G401.6 (cell line): ENCODE data around the gene NBPF3.
"Not testable (repeated sequence)": the region's sequence is repeated elsewhere in the genome, so short reads cannot be mapped to it uniquely, and the experiment has no call there.

ENCODE experiments used
- FAIRE-seq: peaks from 2 replicates; lab custom pipeline; 2012; peaks lifted over from hg19 to GRCh38; lab: Jason Lieb, UNC

NBPF3 gene

DNA sequence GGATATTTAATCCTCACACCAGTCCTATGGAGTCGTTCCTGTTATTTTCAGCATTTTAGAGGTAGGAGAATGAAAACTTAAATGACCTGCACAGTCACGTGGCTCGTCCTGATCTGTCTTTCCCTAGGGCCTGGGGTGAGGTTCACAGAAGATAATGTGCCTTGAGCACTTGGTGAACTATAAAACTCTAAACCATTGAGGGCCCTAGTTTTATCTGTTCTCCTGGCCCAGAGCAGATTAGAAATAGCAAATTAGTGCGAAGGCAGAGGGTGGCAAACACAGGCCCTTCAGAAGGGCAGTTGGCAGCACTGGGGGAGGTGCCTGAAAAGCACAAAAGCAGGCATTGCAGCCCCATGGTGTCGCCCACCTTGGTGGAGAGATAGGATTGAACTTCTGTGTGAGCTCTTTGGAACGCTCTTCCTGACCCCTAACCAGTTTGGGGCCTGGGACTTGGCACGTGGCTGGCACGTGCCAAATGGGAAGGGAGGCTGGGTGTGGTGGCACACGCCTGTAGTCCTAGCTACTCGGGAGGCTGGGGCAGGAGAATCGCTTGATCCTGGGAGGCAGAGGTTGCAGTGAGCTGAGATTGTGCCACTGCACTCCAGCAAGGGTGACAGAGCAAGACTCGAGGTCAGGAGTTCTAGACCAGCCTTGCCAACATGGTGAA, 1.2 kb upstream of the NBPF3 start:
- not testable (repeated sequence) for FAIRE-seq

DNA sequence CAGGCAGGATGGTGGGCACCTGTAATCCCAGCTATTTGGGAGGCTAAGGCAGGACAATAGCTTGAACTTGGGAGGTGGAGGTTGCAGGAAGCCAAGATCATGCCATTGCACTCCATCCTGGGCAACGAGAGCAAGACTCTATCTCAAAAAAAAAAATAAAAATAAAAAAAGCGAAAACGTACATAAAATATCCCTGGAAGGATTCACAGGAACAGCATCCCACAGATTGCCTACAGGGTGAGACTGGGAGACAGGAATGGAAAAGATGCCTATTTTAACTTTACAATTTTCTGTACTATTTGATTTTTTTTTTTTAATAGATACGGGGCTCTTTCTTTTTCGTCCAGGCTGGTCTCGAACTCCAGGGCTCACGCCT, 604 bp upstream of the NBPF3 start:
- no peak for FAIRE-seq

DNA sequence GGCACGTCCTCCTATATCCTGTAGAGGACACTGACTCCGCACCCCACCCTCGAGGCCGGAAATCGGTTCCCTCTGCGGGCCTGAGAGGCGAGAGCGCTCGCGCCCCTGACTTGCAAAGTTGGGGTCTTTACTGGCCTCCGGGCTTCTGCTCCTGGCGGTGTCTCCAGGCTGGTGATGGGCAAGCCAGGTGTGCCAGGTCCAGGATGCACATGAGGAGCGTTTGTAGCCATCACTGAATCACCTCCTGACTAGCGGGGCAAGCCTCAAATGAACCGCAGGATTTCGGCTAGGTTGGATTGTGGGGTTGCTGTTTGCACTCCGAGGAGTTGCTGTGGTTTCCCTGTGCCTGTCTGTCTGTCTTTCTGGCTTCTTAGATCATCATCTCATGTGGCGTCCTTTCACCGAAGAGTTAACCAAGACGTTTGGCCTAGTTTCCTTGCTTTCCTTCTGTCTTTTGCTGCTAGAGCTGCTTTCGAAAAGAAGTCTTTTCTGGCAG, 741 bp downstream of the NBPF3 start:
- FAIRE-seq: not testable (repeated sequence)

DNA sequence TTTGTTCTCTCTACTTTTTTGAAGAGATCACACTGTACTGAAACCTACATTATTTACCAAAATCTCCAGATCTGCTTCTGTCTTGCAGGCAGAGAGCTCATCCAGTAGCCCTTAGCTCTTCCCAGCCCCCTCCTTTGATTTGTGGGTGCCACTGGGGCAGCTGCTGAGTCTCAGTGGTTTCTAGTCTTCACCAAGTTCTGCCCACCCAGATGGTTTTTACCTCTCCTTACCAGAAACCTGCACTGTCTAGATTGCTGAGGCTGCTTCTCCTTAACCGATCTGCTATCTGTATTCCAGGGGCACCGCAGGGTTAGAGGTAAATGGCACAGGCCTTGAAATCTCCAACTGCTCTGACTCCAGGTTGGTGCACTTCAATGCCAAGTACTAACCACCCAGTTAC, 6.7 kb downstream of the NBPF3 start:
- not testable (repeated sequence) for FAIRE-seq

DNA sequence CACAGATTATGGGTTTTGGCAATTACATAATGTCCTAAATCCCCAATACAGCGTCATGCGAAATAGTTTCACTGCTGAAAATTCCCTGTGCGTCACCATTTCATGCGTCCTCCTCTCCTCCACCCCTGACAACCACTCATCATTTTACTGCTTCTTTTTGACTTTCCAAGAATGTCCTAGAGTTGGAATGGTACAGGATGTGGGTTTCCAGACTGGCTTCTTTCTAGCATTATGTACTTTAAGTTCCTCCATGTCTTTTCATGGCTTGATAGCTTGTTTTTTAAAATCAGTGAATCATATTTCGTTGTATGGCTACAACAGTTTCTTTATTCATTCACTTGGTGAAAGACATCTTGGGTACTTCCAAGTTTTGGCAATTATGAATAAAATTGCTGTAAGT, 7.4 kb downstream of the NBPF3 start:
- no peak for FAIRE-seq

DNA sequence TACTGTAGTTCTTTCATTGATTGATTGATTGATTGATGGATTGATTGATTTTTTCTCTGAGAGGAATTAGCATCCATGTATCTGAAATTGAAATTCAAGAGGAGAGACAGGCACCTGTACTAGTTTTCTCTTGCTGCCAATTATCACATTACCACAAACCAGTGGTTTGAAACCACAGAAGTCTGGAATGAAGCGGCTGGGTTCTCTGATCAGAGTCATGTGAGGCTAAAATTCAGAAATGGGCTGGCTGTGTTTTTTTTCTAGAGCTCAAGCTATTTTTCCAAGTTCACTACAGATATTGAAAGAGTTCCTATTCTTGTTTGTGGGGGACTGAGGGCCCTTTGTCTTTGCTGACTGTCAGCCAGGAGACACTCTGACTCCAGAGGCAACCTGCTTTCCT, 10.0 kb downstream of the NBPF3 start:
- FAIRE-seq: no peak

DNA sequence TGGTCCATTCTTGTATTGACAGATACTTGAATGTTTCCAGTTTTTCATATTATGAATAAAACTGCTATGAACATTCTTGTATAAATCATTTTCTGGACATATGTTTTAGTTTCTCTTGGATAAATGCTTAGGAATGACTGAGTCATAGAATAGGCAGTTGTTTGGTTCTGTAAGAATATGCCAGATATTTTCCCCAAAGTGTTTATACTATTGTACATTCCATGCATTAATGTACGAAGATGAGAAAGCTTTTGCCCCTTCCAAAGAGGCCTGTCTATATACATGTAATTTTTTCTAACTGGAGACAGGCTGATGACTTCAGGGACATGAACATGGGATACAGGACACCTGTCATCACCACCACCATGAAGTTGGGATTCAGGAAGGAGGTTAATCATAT, 11.3 kb downstream of the NBPF3 start:
- no peak for FAIRE-seq

DNA sequence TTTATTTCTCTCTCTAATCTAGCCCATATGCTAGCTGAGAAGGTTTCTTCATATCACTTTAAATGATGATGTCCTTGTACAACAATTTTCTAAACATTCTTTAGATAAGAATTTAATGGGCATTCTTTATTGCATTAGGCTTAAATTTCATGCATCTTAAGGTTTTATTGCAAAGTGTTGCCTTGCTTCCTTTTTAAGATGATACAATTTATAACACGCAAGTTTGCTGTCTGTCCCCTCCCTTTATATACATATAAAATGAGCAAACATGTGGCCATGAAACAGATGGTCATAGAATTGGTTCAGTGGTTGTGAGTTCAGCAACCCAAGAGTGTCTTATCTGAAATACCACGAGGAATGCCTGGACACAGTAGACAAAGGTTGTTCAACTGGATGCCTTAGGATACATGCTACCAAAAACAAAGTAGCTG, 12.1 kb downstream of the NBPF3 start:
- FAIRE-seq: no peak

DNA sequence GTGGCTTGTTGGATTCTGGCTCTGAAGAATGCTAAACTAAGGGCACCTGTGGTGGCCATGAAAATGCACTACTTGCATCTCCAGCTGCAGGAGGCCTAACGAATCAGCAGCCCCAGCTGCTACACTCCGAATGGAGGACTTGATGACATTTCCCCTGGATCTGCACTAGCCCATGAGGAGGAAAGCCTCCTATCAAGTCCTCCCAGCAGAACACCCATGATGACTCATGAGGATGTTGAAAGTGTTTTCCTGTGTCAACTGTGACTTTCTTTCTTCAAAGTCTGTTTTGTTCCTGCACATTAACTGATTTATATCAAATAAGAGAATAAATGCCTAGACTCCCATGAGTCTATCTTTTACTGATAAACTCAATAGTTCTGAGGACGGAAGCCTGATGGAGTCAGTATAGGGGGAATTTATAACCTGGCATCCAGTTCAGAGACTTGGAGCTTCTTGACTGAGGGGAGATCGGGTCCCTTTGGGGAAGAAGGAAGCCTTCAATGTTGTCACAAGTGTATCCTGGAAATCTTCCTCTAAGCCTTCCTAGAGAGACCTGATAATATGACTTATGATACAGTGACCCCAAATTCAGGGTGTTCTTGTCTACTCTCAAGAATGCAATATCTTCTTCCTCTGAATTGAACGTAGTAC, 14.2 kb downstream of the NBPF3 start:
- FAIRE-seq: not testable (repeated sequence)

DNA sequence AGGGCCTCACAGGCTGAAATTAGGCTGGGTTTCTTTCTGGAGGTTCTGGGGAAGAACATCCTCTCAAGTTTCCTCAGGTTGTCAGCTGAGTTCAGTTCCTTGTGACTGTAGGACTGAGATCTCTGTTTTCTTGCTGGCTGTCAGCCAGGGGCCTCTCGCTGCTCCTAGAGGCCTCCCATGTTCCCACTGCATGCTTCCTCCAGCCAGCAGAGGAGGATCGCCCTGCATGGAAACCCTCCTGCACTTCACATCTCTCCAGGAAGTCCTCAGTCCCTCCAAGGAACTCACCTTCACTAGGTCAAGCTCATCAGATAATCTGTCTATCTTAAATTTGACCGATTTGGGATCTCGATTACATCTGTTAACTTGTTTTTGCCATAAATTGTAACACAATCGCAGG, 15.0 kb downstream of the NBPF3 start:
- not testable (repeated sequence) for FAIRE-seq

DNA sequence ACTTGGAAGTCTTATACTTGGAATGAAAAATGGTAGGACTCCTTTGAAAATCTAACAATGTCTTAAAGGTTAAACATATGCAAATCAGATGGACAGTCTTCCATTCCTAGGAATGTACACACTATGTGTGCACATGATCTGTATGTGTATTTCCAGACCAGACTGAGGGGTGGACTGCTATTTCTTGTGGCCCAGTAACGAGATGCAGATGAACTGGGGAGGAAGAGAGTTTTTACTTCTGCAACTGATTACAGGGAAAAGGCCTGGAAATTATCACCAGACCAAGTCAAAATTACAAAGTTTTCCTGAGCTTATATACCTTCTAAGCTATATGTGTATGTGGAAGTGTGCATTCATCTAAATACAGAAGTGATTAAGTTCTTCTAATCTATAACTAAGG, 17.7 kb downstream of the NBPF3 start:
- no peak for FAIRE-seq

DNA sequence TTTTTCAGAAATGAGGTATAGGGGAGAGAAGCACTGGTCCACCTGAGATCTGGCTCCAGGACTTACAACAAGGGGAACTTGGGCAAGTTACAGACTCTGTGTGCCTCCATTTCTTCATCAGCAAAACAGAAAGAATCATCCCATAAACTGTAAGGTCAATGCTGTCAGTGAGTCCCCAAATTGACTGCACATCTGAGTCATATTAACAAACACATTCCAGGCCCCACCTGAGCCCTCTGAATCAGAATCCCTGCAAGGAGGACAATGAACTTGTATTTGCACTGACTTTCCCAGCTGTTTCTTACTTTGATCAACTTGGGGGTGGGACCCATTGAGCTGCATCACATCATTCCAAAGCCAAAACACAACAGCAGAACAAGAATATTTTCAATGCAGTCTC, 25.2 kb downstream of the NBPF3 start:
- FAIRE-seq: not testable (repeated sequence)

DNA sequence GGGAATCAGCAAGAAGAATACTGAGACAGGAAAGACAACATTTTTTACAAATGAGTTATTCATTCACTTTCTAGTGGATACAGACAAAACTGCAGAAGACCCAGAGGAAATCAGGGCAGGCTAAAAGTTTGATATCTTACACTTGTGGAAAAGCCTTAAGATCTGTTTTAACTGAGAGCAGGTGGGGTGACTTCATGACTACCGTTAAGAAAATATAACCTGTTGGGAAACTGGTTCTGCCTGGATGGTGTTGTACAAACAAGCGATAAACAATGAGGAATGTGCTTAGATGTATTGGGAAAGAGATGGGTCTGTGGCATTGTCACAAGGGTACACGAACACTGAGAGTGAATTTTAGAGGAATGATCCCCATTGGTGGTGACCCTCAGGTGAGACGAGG, 28.0 kb downstream of the NBPF3 start:
- not testable (repeated sequence) for FAIRE-seq

DNA sequence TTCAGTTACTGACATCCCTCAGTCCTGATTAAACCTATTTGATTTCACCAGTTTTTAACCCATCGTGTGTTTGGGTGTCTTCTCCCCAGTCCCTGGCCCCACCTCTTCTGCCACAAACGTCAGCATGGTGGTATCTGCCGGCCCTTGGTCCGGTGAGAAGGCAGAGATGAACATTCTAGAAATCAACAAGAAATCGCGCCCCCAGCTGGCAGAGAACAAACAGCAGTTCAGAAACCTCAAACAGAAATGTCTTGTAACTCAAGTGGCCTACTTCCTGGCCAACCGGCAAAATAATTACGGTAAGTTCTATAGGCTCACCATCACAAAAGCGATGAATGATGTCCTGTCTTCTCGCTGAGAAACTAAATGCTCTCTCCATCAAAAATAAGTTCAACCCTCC, 28.7 kb downstream of the NBPF3 start:
- no peak for FAIRE-seq

DNA sequence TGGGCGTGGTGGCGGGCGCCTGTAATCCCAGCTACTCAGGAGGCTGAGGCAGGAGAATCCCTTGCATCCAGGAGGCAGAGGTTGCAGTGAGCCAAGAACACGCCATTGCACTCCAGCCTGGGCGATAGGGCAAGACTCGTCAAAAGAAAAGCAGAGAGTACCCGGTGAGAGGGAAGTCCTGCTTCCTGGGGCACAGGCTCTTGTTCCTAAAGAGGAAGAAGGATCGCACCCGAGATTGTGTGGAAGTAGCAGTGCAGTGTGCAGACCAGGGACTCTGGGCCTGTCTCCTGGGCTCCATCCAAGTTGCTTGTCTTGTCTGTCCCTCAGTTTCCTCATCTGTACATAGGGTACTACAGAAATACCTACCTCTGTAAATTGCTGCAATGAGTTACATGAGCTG, 29.6 kb downstream of the NBPF3 start:
- no peak for FAIRE-seq

DNA sequence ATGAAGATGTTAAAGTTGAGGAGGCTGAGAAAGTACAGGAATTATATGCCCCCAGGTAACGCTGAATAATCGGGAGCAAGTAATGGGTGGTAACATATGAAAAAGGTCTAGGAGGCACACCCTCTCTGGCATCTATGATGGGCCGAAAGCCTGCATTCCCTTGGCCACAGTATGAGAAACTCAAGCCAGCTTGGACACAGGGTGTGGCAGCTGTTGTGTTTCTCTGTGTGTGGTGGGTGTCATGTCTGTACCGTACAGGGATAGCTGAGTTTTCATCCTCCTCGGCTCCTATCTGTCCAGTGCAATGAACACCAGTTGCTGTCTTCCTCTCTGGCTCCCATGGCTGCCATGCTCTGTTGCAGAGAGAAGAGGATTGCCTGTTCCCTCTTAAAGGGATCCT, 32.9 kb downstream of the NBPF3 start:
- no peak for FAIRE-seq

DNA sequence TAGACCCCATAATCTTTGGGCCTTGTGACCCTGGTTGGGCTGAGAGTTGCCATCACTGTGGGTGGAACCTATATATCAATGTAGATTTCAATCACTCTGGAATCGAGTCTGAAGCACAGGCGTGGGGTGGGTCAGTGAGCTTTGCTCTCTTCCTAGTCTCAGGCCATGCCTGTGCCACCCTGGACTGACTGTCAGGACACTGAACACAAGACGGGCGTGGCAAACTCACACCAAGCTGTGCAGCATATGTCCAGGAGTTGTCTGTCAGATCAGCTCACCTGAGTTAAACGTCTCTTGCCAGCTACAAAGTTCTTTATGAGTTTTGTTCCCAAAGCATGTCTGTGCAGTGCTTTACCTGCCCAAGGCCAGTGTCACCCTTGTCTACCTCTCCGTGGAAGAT, 38.4 kb downstream of the NBPF3 start:
- no peak for FAIRE-seq

DNA sequence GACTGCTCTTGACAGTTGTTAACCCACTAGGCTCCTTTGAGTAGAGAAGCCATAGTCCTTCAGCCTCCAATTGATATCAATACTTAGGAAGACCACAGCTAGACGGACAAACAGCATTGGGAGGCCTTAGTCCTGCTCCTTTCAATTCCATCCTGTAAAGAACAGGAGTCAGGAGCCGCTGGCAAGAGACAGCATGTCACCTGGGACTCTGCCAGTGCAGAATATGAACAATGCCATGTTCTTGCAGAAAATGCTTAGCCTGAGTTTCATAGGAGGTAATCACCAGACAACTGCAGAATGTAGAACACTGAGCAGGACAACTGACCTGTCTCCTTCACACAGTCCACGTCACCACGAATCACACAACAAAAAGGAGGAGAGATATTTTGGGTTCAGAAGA, 43.9 kb downstream of the NBPF3 start:
- not testable (repeated sequence) for FAIRE-seq

DNA sequence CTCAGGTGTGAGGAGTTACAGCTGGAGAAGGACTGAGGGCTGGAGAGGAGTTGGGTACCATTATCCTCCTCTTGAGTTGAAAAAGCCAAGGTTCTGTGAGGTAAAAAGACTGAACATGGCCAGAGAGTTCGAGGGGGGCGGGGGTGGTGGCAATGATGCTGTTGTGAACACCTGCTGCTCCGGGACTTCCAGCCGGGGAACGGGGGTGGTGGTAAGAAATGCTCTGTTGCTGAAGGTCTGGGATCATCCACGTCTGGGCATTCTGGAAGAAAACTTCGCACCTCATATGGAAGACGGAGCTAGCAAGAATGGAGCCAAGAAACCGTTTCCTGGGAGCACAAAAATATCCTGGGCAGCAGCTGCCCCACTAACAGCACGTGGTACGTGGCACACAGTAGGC, 49.2 kb downstream of the NBPF3 start:
- no peak for FAIRE-seq

DNA sequence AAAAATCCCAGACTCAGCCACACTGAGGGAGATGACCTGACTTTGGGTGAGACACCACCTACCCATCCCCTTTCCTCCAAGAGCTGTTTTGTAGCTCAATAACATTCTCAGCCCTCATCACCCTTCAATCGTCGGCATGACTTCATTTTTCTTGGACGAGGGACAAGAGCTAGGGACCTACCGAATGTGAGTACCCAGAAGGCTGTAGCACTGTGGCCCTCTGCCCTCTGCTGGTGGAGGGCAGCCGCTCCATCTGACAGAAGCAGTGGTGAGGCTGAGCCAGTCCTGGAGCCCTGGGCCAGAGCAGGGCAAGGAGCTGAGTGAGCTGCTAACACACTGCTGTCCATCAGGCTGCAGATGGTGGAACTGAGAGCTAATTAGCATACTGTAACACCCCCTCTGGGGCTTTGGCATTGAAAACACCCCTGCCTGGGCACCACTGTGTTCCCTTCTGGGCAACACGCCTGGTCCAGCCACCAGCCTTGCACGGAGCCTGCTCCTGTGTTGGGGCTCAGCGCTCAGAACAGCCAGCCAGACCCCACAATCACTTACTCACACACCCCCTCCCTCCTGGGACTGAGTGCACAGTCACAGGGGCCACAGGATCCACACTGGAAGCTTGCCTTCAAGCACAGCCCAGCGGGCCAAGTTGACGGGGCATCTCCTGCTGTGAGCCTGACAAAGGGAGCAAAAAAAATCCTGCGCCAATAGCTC, 51.0 kb downstream of the NBPF3 start:
- FAIRE-seq: no peak

DNA sequence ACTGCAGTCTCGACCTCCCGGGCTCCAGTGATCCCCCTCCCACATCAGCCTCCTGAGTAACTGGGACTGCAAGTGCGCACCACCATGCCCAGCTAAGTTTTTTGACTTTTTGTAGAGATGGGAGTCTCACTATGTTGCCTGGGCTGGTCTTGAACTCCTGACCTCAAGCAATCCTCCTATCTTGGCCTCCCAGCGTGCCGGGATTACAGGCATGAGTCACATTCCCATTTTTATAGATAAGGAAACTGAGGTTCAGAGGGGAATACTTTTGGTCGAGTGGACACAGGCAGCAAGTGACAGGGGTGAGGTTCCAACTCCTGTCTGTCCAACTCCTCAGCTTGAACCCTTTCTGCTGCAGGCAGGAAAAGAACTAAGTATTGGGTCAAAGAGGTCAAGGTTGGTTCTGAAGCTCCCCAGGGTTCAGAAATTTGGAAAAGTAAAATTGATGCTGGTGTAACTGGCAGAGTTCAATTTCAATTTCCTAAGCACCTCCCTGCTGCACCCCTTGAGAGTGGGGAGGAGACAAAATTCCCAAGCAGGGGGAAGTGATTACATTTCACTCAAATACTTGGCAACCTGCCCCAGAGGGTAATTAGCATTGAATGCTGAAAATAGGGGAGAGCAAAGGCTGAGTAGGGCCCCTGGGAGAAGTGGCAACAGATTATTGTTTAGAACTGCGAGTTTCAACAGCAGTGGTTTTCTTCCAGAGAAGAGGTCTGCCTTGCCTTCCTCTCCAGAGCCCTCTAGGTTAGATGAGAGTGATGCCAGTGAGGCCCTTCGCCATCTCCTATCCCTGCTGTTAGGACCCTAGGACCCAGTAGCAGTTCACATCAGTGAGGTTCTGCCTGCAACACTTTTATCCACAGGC, 51.8 kb downstream of the NBPF3 start:
- FAIRE-seq: no peak

DNA sequence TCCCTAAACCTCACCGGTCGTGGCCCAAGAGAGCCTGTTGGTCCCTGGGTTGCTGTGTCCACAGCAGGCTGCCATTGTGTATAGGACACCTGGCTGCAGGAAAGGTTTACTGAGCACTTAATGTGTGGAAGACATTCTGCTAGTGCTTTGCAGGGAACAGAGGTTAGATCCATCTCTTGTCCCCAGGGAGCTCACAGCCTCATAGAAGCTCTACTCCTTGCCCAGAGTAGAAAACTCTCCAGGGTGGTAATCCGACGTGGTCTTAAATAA, 52.4 kb downstream of the NBPF3 start:
- FAIRE-seq: no peak

DNA sequence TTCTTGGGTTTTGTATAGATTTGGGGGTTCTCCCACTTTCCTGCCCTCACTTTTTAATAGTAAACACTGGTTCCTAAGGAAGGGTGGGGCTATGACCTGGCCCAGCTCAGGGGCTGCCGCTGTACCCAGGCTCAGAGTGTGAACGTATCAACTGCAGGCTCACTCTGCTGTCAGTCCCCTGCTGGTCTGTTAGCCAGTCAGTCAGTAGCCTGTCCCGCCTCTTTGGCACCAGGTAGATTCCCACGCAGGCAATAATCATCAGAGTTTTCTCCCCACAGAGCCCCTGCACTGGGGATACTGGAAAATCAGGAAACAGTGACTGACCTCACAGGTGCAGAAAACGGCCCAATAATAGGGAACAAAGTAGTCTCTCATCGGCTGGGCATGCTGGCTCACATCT, 54.3 kb downstream of the NBPF3 start:
- no peak for FAIRE-seq
